Muscle layer of colon (tissue), 2 donors: Measurements from ENCODE around the gene CEP350.
"Not testable (repeated sequence)": the region's sequence is repeated elsewhere in the genome, so short reads cannot be mapped to it uniquely, and the experiment has no call there.

Experiments
- H3K27ac ChIP-seq: one replicate; pipeline ENCODE4 v1.7.0; 2013; ENCODE audit warnings: low read depth, mild to moderate bottlenecking, low read length, moderate library complexity
- H3K27me3 ChIP-seq, 2 donors: one replicate each; pipeline ENCODE4 v1.7.0; 2013; ENCODE audit warnings: low read length in 2 of 2, mild to moderate bottlenecking in 2 of 2; ENCODE audit not compliant: insufficient read depth in 2 of 2, control insufficient read depth in 1 of 2
- H3K36me3 ChIP-seq: one replicate; pipeline ENCODE4 v1.7.0; 2013; ENCODE audit warnings: mild to moderate bottlenecking, low read length; ENCODE audit not compliant: insufficient read depth
- H3K4me1 ChIP-seq: one replicate; pipeline ENCODE4 v1.7.0; 2013; ENCODE audit warnings: mild to moderate bottlenecking, low read length; ENCODE audit not compliant: insufficient read depth
- H3K4me3 ChIP-seq, 2 donors: one replicate each; pipeline ENCODE4 v1.7.0; 2013; ENCODE audit warnings: low read length in 2 of 2, low read depth in 1 of 2, mild to moderate bottlenecking in 1 of 2, moderate library complexity in 1 of 2
- H3K9ac ChIP-seq: one replicate; pipeline ENCODE4 v1.7.0; 2013; ENCODE audit warnings: low read length
- H3K9me3 ChIP-seq: one replicate; pipeline ENCODE4 v1.7.0; 2013; ENCODE audit warnings: mild to moderate bottlenecking, low read length
- donor health status: abdominal sarcoma.
- donor health status: Adenocarcinoma of cecum.

The CEP350 gene

GRCh38 chr1:180112091-180112490, 157.5 kb downstream of the CEP350 start:
- Histone ChIP-seq H3K9ac (no peak overlapping the region), H3K27ac (peak overlapping the region; percentile 12), H3K36me3 (peaks cover 21% of the 10 kb centered on the region), H3K9me3 (no peaks in the 10 kb centered on the region), H3K4me1 (peaks cover 38% of the 10 kb centered on the region), H3K27me3 (no peaks in the 10 kb centered on the region), H3K4me3 (no peak overlapping the region)

- no peak overlapping the region for H3K9ac ChIP-seq
- no peak overlapping the region for H3K4me3 ChIP-seq
- peaks cover 38% of the 10 kb centered on the region for H3K4me1 ChIP-seq
- H3K27ac ChIP-seq: peak overlapping the region; percentile 31
- H3K27me3 ChIP-seq: no peaks in the 10 kb centered on the region
- peaks cover 18% of the 10 kb centered on the region for H3K36me3 ChIP-seq
- H3K9me3 ChIP-seq: no peaks in the 10 kb centered on the region
Observed at GRCh38 chr1:180112984-180113647, 158.5 kb downstream of the CEP350 start.

- peaks cover 33% of the 10 kb centered on the region for H3K4me1 ChIP-seq
- no peaks in the 10 kb centered on the region for H3K9me3 ChIP-seq
- H3K4me3 ChIP-seq: no peak overlapping the region
- H3K27me3 ChIP-seq: no peaks in the 10 kb centered on the region
- no peak overlapping the region for H3K9ac ChIP-seq
- no peak overlapping the region for H3K27ac ChIP-seq
- H3K36me3 ChIP-seq: peaks cover 16% of the 10 kb centered on the region
Observed at GRCh38 chr1:180114396-180114945, 159.9 kb downstream of the CEP350 start.

- Histone ChIP-seq H3K27me3 (no peaks in the 10 kb centered on the region), H3K4me1 (peaks cover 25% of the 10 kb centered on the region), H3K4me3 (no peak overlapping the region), H3K36me3 (no peaks in the 10 kb centered on the region), H3K9ac (no peak overlapping the region), H3K27ac (no peak overlapping the region), H3K9me3 (no peaks in the 10 kb centered on the region)
Observed at GRCh38 chr1:180116964-180117763, 162.6 kb downstream of the CEP350 start.

- Histone ChIP-seq H3K9me3 (no peaks in the 10 kb centered on the region), H3K27ac (no peak overlapping the region)
Observed at GRCh38 chr1:180117764-180118116, 163.1 kb downstream of the CEP350 start.

GRCh38 chr1:180119837-180120236, 165.2 kb downstream of the CEP350 start:
- Histone ChIP-seq H3K9me3 (no peaks in the 10 kb centered on the region), H3K4me1 (no peaks in the 10 kb centered on the region), H3K36me3 (no peaks in the 10 kb centered on the region), H3K4me3 (no peak overlapping the region), H3K27me3 (no peaks in the 10 kb centered on the region), H3K9ac (no peak overlapping the region), H3K27ac (no peak overlapping the region)

More at GRCh38 chr1:180117764-180118116, 163.1 kb downstream of the CEP350 start:
- peaks cover 19% of the 10 kb centered on the region for H3K4me1 ChIP-seq
- H3K36me3 ChIP-seq: no peaks in the 10 kb centered on the region
- no peaks in the 10 kb centered on the region for H3K27me3 ChIP-seq
- no peak overlapping the region for H3K4me3 ChIP-seq
- no peak overlapping the region for H3K9ac ChIP-seq

GRCh38 chr1:180123463-180123936, 168.9 kb downstream of the CEP350 start:
- no peaks in the 10 kb centered on the region for H3K27me3 ChIP-seq
- no peak overlapping the region for H3K27ac ChIP-seq
- H3K9ac ChIP-seq: no peak overlapping the region
- H3K9me3 ChIP-seq: no peaks in the 10 kb centered on the region
- H3K36me3 ChIP-seq: no peaks in the 10 kb centered on the region
- H3K4me1 ChIP-seq: no peaks in the 10 kb centered on the region
- H3K4me3 ChIP-seq: no peak overlapping the region

- H3K27me3 ChIP-seq: no peaks in the 10 kb centered on the region
- no peaks in the 10 kb centered on the region for H3K9me3 ChIP-seq
- H3K9ac ChIP-seq: no peak overlapping the region
- no peak overlapping the region for H3K27ac ChIP-seq
- H3K4me1 ChIP-seq: no peaks in the 10 kb centered on the region
- H3K4me3 ChIP-seq: no peak overlapping the region
- H3K36me3 ChIP-seq: no peaks in the 10 kb centered on the region
Observed at GRCh38 chr1:180130651-180131050, 176.0 kb downstream of the CEP350 start.

GRCh38 chr1:180131510-180131909, 176.9 kb downstream of the CEP350 start:
- Histone ChIP-seq H3K4me3 (no peak overlapping the region), H3K4me1 (no peaks in the 10 kb centered on the region), H3K9me3 (no peaks in the 10 kb centered on the region), H3K27ac (no peak overlapping the region), H3K36me3 (no peaks in the 10 kb centered on the region), H3K27me3 (no peaks in the 10 kb centered on the region), H3K9ac (no peak overlapping the region)

GRCh38 chr1:180133193-180133592, 178.6 kb downstream of the CEP350 start:
- H3K36me3 ChIP-seq: no peaks in the 10 kb centered on the region
- no peak overlapping the region for H3K4me3 ChIP-seq
- H3K9ac ChIP-seq: no peak overlapping the region
- H3K27me3 ChIP-seq: no peaks in the 10 kb centered on the region
- H3K9me3 ChIP-seq: no peaks in the 10 kb centered on the region
- no peaks in the 10 kb centered on the region for H3K4me1 ChIP-seq
- no peak overlapping the region for H3K27ac ChIP-seq

GRCh38 chr1:180133688-180134087, 179.1 kb downstream of the CEP350 start:
- not testable (repeated sequence) for H3K27ac ChIP-seq, H3K36me3 ChIP-seq

More at GRCh38 chr1:180133688-180134087, 179.1 kb downstream of the CEP350 start:
- H3K9ac ChIP-seq, H3K4me1 ChIP-seq, H3K9me3 ChIP-seq, H3K4me3 ChIP-seq, H3K27me3 ChIP-seq: not testable (repeated sequence)
